GM19467 (cell line): ENCODE results near the gene EXTL1.

ENCODE experiments used
- ATAC-seq: cut with Tn5 transposase; IDR thresholded peaks from one replicate; pipeline ENCODE4 v1.9.1; 2021; ENCODE audit warnings: mild to moderate bottlenecking, moderate library complexity; ENCODE audit not compliant: unreplicated experiment

EXTL1 gene

DNA sequence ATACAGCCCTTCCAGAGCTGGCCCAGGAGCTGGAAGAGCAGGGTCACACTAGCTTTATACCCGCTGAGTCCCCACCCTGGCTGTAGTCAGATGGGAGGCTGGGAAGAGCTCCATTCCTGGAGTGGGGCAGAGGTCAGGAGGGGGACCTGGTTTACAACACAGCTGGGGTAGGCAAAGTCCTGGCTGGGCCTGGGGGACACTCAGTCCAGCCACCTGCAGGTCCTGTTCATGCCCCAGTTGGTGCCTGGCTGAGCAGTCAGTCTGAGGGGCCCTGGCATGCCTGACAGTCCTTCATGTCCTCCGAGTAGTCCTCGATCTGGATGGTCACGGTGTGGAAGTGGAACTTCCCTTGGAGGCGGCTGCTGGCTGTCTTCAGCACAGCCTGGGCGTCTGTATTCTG, 17.3 kb downstream of the EXTL1 start:
- ATAC-seq, result no peak

DNA sequence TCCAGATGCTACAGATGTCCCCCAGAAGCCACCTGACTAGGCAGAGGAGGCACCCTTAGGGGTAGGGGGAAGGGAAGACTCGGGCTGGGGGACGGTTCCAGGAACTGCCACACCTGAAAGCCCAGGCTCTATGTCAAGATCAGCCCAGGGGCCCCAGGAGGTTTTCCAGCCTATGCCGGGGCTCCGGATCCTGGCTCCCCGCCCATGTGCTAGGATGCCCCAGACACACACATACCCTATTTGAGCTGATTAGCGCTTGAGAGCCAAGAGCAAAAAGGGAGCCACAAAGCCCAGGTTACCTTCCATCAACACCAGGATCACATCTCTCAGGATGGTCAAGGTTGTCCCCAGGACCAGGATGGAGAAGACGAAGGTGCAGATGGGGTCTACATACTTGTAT, 19.8 kb downstream of the EXTL1 start:
- no peak for ATAC-seq

- ATAC-seq, result no peak
Measured at GRCh38 chr1:26041978-26042377, 20.4 kb downstream of the EXTL1 start.

DNA sequence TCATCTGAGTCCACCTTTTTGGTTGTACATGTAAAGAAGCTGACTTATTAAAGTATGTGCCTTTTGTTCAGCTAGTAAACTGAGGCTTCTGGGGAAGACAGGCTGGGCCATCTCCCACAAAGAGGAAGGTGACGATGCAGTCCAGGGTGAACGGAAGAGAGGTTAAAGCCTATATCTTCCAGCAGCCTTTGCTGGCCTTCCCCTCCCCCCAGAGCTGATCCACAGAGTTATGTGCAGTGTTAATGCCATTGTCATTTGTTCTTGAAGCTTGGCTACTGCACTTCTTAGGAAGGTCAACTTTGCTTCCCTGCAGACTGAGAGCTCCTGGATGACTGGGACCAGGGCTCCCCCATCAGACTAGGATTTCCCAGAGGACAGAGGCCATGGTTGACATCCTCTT, 22.2 kb downstream of the EXTL1 start:
- ATAC-seq, result no peak

DNA sequence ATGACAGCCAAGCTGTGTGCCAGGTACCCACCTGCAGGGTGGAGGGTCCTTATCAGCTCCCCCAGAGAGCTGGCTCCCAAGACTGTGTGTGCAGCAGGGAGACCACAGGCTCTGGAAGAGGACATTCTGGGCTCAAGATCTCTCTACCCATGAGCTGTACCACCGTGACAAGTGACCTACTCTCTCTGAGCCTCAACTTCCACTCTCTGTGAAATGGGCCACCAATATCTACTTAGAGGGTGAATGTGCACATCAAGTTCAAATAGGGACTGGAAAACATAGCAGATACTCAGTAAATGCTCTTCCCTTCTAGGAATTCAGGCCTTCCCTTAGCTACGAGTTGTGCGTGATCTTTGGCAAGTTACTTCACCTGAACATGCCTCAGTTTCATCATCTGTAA, 22.8 kb downstream of the EXTL1 start:
- ATAC-seq, result no peak

GRCh38 chr1:26044971-26045721, 23.6 kb downstream of the EXTL1 start:
- ATAC-seq, result no peak

- ATAC-seq, result no peak
Measured at GRCh38 chr1:26045722-26046245, 24.2 kb downstream of the EXTL1 start, which contains the start of gene SLC30A2. Gene SLC30A2, minus strand, starts transcription at chr1:26046118. Its CDS starts 222 bp downstream, at chr1:26045896.

DNA sequence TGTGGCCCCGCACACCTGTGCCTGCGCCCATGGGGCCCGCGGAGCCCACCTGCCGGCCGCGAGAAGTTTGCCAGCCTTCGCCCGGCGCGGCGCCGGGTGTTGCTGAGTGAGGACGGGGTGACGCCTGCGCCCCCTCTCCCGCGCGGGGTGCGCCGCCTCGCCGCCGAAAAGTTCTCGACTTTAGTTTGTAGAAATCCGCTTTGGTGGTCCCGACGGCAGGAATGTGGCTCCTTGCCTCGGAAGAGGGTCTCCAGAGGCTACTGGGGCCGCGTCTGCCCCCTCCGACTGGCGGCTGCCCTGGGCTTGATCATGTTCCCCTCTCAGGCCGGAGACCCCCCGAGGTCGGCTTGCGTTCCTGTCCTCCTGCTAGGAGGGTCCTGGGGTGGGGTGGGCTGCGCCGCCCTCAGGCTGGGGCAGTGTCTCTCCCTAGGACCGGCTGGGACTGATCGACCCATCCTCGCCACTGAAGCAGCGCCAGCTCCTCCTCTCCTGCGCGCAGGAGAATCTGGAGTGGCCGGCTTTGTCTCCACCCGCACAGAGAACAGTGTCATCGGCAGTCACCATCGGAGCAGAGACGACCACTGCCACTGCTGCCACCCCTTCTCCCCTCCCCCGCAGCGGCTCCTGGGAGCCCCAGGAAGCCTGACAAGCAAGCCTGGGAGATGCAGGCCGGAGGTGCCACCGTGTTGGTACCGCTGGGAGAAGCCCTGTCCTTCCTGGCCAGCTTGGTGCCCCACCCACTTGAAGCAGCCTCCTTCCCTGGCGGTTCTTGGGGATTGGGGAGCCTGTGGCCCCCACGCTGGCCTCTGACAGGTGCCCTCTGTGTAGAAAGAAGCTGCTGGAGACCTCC, 24.9 kb downstream of the EXTL1 start:
- no peak for ATAC-seq

- ATAC-seq, result no peak
Measured at GRCh38 chr1:26047278-26047874, 25.8 kb downstream of the EXTL1 start.

- ATAC-seq, result no peak
Measured at GRCh38 chr1:26049531-26050247, 28.1 kb downstream of the EXTL1 start.

- ATAC-seq, result no peak
Measured at GRCh38 chr1:26050248-26050640, 28.7 kb downstream of the EXTL1 start.

- ATAC-seq, result no peak
Measured at GRCh38 chr1:26053718-26054560, 32.4 kb downstream of the EXTL1 start.

- ATAC-seq, result no peak
Measured at GRCh38 chr1:26055041-26055440, 33.5 kb downstream of the EXTL1 start.

DNA sequence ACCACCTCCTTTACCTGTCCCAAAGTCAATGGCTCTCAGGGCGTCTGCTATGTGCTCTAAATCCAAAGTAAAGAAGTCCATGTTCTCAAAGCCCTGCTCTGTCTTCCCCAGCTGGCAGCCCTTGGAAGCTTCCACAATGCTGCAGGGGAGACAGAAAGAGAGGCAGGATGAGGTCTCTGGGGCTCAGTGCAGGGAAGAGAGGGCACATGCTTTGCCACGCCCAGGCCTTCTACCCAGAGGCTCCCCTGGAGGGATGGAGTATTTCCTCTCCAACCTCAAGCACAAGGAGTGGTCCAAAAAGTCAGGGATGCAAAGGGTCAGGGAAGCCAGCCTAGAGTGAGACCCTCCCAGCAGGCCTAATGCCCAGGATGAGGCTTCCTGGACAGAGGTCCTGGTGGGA, 35.6 kb downstream of the EXTL1 start:
- ATAC-seq, result no peak

DNA sequence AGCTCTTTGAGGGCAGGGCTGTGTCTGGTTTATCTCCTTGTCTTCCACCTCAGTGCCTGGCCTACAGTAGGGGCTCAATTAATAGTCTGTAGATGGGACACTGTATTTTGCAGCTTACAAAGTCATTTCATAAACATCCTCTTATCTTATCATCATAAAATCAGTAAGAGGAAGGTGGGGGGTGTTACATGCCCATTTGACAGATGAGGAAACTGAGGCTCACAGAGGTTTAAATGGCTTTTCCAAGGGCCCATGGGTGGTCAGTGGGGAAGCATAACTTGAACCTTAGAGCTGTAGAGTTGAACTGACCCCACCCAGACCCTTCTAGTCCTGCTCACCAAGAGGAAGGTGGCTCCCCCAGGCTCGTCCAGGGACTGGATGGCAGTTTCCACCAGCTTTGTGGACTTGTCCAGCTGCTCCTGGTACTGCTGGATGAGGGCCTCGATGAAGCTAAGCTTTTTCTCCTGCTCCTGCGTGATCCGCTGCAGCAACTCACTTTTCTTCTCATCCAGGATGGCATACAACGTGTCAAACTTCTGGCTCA, 36.5 kb downstream of the EXTL1 start:
- ATAC-seq, result no peak

GRCh38 chr1:26059906-26060305, 38.3 kb downstream of the EXTL1 start:
- no peak for ATAC-seq

DNA sequence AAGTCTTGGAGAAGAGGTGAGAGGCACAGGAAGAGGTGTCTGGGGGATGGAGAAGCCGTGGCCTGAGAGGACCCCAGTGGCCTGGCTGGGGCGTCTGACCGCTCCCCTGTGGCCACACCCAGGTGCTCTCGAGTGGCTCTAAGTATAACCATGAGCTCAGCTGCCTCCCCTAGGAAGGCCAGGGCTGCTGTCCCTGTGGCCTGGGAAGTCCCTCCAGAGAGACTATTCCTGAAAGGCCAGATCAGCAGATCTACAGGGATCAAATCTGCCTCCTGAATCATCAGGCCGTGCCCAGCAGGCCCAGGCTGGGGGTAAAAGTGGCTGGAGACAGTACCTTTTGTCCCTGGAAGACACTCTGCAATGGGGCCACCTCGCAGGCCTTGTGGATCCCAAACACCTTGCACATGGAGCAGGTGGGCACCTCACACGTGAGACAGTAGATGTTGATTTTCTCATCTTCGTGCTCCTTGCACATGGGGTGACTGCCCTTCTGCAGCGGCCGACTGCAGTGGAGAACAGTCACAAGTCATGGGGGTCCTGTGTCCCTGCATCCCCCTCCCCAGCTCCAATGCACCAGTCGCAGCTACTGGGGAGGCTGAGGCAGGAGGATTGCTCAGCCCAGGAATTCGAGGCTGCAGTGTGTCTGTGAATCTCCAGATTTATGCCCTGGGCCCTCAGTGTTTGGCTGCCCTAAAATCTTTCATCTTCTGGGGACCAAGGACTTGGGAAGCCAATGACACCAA, 39.4 kb downstream of the EXTL1 start:
- no peak for ATAC-seq

- ATAC-seq, result no peak
Measured at GRCh38 chr1:26064553-26064952, 43.0 kb downstream of the EXTL1 start.

GRCh38 chr1:26066160-26066559, 44.6 kb downstream of the EXTL1 start:
- no peak for ATAC-seq
